T47D (cell line): ENCODE results near the gene VIT.
A peak's percentile ranks its signal among the peaks of the same experiment; 100 is the strongest.

Experiments used
- DNase-seq, 2 experiments: peaks; one replicate each; pipeline versions ENCODE4 v3.0.0 to v3.0.0-alpha.2; 2011 to 2012; ENCODE audit warnings: low read depth in 1 of 2, low spot score in 1 of 2
- JUND ChIP-seq: IDR thresholded peaks from 2 replicates; pipeline ENCODE4 v1.6.1; 2012; ENCODE audit warnings: low read depth
- in situ Hi-C: cut with HindIII; loops from 2 replicates; pipeline ENCODE4 v1.10.0; 2016; ENCODE audit warnings: low sequenced_read_pairs, low pct_unique_long_range_greater_than_20kb

The VIT gene

GRCh38 chr2:36769106-36769505, 72.6 kb downstream of the VIT start:
- in situ Hi-C loops, result no loop called here
- no peak for DNase-seq
- no peak for TF ChIP-seq JUND

- DNase-seq, result peak in 1 of 2 experiments; percentile 69
Observed at GRCh38 chr2:36770542-36771287, 74.2 kb downstream of the VIT start.

GRCh38 chr2:36771671-36772070, 75.2 kb downstream of the VIT start:
- in situ Hi-C loops, result no loop called here

More at GRCh38 chr2:36770542-36771287, 74.2 kb downstream of the VIT start:
- in situ Hi-C loops, result no loop called here
- no peak for TF ChIP-seq JUND

GRCh38 chr2:36773947-36774346, 77.4 kb downstream of the VIT start:
- DNase-seq, result no peak
- no peak for TF ChIP-seq JUND
- in situ Hi-C loops, result no loop called here

More at GRCh38 chr2:36771671-36772070, 75.2 kb downstream of the VIT start:
- no peak for TF ChIP-seq JUND
- no peak for DNase-seq

- TF ChIP-seq JUND, result no peak
- in situ Hi-C loops, result no loop called here
- DNase-seq, result no peak
Observed at GRCh38 chr2:36775261-36775660, 78.8 kb downstream of the VIT start.

- in situ Hi-C loops, result no loop called here
- no peak for DNase-seq
- TF ChIP-seq JUND, result no peak
Observed at GRCh38 chr2:36775806-36776205, 79.3 kb downstream of the VIT start.

- in situ Hi-C loops, result no loop called here
- TF ChIP-seq JUND, result no peak
- no peak for DNase-seq
Observed at GRCh38 chr2:36777272-36777671, 80.8 kb downstream of the VIT start.

GRCh38 chr2:36777788-36778187, 81.3 kb downstream of the VIT start:
- no peak for TF ChIP-seq JUND
- DNase-seq, result peak in 1 of 2 experiments; percentile 20
- in situ Hi-C loops, result no loop called here

GRCh38 chr2:36779462-36779861, 83.0 kb downstream of the VIT start:
- TF ChIP-seq JUND, result no peak
- in situ Hi-C loops, result no loop called here

GRCh38 chr2:36780231-36780839, 83.8 kb downstream of the VIT start:
- TF ChIP-seq JUND, result no peak
- in situ Hi-C loops, result no loop called here
- peak; percentile 22 to 62 for DNase-seq

More at GRCh38 chr2:36779462-36779861, 83.0 kb downstream of the VIT start:
- DNase-seq, result no peak

GRCh38 chr2:36781907-36782720, 85.6 kb downstream of the VIT start:
- TF ChIP-seq JUND, result no peak
- in situ Hi-C loops, result no loop called here
- DNase-seq, result no peak

GRCh38 chr2:36783246-36783645, 86.7 kb downstream of the VIT start:
- no peak for TF ChIP-seq JUND

More at GRCh38 chr2:36783246-36783645, 86.7 kb downstream of the VIT start:
- in situ Hi-C loops, result no loop called here
- no peak for DNase-seq
